Skeletal muscle cell (primary cell): ENCODE data around the gene SMYD4.
A peak's percentile ranks its signal among the peaks of the same experiment; 100 is the strongest.
"Not testable (repeated sequence)": the region's sequence is repeated elsewhere in the genome, so short reads cannot be mapped to it uniquely, and the experiment has no call there.

ENCODE experiments used
- DNase-seq: peaks from one replicate; pipeline ENCODE4 v3.0.0-alpha.2; 2010; ENCODE audit warnings: low read depth
- H3K4me3 ChIP-seq: 2 replicates; pipeline ENCODE4 v1.5.1; 2011; ENCODE audit warnings: low read depth, mild to moderate bottlenecking, control low read depth, low read length, moderate library complexity

The SMYD4 gene

DNA sequence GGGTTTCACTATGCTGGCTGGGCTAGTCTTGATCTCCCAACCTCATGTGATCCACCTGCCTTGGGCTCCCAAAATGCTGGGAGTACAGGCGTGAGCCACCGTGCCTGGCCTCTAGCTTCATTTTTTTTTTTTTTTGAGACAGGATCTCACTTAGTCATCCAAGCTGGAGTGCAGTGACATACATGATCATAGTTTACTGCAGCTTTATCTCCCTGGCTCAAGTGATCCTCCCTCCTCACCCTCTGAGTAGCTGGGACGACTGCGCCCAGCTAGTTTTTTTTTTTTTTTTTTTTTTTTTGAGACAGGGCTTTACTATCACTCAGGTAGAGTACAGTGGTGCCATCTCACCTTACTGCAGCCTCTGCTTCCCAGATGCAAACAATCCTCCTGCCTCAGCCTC, 9.8 kb upstream of the SMYD4 start:
- DNase-seq, result no peak
- H3K4me3 ChIP-seq, result no peak overlapping the region

DNA sequence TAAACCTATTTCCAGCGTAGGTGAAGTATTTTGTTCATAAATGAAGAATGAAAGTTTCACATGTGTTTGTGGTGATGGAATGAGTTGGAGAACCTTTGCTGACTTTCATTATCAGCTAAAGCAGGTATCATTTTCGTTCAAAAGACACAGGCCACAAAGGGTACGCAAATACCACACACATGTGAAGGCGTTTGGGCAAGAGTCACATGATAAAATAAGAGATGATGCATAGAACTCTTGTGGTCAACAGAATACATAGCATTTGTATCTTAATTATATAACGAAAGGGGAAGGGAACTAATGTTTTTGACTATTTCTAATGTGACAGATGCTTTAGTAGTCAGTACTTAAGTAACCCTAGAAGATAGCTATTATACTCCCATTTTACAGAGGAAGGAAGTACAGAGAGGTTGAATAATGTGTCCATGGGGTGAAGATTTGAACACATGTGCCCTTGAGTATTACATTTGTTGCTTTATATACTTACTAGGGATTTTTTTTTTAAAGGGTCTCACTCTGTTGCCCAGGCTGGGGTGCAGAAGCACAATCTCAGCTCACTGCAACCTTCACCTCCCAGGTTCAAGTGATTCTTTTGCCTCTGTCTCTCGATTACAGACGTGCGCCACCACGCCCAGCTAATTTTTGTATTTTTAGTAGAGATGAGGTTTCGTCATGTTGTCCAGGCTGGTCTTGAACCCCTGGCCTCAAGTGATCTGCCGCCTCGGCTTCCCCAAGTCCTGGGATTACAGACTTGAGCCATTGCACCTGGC, 4.9 kb upstream of the SMYD4 start:
- DNase-seq, result no peak
- no peak overlapping the region for H3K4me3 ChIP-seq

DNA sequence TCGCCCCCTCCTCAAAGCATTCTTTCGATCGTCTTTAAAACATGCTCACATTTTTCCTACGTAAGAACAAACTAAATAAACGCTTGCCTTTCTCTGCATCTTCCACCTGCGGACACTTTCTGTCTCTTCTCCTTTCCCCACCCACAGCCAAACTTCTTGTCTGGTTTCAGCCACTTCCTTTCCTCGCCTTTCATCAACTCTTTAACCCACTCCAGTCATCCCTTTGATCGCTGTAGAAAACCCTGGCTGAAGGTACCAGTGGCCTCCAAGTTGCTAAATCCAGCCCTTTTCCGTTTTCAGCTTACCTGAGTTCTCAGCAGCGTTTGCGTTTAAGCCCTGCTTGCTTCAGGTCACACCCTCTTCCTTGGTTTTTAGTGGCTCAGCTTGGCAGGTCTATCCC, 586 bp upstream of the SMYD4 start:
- no peak for DNase-seq
- peak overlapping the region; percentile 78 for H3K4me3 ChIP-seq

DNA sequence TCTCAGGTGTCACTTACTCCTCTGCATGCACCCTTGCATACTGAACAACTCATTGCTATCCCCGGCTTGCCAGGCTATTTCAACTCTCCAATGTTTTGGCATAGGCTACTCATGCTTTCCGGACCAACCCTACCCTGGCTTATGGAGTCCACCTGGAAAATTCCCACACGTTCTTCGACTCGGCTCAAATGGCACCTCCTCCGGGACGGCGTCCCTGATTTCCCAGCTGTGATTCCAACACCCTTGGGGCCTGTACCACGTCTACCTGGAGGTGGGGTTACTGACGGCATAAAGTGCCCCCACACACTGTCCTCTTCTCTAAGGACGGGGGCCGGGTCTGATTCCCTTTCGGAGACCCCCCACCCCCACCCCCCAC, 498 bp downstream of the SMYD4 start:
- no peak for DNase-seq
- H3K4me3 ChIP-seq, result peak overlapping the region; percentile 78

DNA sequence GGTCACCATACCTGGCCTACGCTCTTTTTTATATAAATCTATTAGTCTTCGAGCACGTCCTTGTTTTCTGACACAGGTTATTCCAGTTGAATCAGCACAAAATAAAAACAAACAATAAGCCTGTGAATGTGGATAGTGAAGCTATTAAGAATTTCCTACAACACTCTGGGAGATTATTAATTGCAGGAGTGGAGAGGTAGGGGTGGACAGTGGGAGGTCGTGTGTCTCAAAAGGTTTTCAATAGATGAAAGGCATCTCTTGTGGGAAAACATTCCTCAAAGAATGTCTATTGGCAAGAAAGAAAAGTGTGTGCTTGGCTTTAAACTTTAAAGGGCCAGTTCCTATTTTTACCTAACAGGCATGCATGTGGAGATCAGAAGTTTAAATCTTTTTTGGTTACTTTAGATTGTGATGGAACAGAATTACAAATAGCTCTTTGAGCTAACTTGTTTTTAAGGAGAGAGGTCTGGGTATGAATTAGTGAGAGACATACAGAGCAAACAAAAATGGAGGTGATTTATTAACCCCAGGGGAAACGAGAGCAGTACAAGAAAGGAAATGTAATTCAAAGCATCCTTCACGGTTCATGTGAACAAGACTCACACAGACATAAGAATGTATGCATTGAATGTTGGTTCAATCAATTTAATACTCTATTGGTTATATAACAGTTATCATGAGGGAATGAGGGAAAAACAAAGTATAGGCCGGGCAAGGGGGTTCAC, 9.0 kb downstream of the SMYD4 start:
- DNase-seq, result no peak

DNA sequence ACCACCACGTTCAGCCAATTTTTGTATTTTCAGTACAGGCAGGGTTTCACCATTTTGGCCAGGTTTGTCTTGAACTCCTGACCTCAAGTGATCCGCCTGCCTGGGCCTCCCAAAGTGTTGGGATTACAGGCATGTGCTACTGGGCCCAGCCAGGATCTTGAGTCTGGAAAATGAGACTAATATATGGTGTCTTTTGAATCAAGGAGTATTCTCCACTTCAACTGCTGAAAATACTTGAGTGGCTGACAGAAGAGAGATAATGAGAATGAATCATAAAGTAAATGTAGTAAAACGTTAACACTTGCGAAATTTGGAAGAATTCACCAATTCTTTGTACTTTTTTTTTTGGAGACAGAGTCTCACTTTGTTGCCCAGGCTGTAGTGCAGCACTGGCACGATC, 16.6 kb downstream of the SMYD4 start:
- no peak overlapping the region for H3K4me3 ChIP-seq
- DNase-seq, result no peak

More for the DNA sequence above, 9.0 kb downstream of the SMYD4 start:
- no peak overlapping the region for H3K4me3 ChIP-seq

DNA sequence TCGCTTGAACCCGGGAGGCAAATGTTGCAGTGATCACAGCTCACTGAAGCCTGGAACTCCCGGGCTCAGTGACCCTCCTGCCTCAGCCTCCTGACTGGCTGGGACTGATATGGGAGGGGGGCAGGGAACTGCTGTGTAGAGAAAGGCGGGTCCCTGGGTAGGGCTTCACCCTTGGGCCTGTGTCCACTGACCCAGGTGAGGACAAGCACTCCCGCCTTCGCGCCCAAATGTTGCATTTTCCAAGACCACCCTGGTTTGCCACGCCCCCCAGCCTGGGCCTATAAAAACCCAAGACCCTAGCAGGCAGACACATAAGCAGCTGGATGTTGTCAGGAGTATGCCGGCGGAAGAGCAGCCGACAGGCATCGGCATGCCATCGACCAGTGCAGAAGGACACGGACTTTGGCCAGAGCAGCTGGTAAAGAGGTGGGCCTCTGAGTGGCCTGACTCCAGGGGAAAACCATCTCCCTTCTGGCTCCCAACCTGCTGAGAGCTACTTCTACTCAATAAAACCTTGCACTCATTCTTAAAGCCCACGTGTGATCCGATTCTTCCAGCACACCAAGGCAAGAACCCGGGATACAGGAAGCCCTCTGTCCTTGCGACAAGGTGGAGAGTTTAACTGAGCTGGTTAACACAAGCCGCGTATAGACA, 19.1 kb downstream of the SMYD4 start:
- no peak overlapping the region for H3K4me3 ChIP-seq
- DNase-seq, result no peak

DNA sequence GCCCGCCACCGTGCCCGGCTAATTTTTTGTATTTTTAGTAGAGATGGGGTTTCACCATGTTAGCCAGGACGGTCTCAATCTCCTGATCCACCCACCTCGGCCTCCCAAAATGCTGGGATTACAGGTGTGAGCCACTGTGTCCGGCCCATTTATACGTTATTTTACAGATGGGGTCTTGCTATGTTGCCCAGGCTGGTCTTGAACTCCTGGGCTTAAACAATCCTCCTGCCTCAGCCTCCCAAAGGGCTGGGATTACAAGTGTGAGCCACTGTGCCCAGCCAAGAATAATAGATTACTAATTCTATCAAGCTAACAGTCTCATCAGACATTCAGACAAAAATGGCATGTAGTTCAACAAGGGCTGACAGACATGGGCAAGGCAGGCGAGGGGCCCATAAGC, 19.9 kb downstream of the SMYD4 start:
- H3K4me3 ChIP-seq, DNase-seq: not testable (repeated sequence)

DNA sequence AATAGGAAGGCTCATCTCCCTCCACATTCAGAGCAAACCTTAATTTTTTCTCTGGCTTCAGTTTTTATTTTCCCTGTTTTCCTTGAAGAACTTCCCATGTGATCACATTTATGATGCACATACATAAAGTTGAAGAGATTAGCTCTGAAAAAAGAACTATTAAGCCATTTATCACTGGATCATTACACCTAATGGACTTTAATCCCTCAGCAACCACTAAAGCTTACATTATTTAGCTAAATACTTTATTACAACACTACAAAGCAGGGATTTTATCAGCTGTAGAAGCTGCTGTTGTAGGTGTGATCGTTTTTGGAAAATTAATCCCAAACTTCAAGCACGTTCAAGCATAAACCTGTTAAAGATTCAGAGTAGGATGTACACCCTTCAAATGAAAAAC, 21.1 kb downstream of the SMYD4 start:
- no peak for DNase-seq
- H3K4me3 ChIP-seq, result no peak overlapping the region

DNA sequence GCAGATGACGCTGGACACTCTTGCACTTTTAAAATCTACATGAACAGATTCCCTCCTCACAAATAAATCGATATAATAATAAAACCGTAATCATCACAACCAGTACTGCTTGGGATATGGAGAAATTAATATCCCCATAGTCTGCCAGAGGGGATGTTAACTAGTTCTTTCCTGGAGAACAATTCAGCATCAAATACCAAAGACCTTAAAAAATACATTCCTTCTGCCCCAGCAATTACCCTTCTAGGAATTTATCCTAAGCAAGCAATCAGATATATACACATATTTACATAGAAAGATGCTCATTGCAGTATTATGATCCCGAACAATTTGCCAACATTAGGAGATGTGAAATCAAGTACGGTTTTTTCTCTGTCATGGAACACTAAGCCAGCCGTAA, 21.8 kb downstream of the SMYD4 start:
- no peak for DNase-seq
- no peak overlapping the region for H3K4me3 ChIP-seq

DNA sequence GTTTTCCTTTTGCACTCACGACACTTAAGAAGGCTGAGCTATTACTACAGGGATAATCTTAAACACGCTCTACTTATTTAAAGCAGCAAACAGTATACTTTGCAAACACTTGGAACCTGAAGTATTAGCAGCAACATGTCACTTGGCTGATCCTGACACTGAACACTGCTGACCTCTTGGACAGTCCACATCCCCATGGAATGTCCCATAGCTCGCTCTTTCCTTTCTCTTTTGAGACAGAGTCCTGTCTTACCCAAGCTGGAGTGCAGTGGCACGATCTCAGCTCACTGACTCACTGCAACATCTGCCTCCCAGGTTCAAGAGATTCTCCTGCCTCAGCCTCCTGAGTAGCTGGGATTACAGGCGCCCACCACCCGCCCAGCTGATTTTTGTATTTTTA, 26.4 kb downstream of the SMYD4 start:
- DNase-seq, result no peak
- H3K4me3 ChIP-seq, result no peak overlapping the region

DNA sequence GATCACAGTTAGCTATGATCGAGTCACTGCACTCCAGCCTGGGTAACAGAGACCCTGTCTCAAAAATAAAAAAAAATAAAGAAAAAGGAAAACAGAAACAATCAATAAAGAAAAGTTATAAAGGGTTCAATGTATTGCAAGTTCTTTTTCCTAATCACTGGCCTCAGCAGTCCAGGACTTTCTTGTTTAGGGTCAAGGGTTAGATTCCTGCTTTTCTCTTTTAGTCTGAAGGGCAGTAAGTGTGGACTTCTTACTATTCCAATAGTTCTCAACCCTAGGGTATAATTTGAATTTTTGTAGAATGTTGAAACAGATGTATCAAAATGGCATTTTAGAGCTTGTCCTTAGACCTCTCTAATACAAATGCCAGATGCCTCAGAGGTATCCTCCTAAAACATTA, 27.3 kb downstream of the SMYD4 start:
- DNase-seq, result no peak
- no peak overlapping the region for H3K4me3 ChIP-seq

DNA sequence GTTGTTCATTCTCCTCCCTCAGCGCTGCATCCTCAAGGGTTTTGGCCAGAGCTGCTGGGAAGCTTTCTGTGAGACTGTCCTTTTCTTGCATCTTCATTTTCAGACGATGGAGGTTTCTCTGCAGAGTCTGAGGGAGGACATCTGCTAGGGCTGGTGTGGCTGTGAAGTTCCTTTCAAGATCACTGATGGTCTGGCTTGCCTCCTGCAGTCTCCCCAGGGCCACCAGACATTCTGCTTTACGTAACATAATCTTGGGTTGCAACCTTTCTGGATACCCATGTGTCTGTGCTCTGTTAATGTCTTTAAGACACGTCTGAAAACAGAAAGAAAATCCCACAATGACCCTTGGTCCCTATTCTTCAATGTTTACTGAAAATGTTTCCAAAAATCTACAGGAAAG, 29.0 kb downstream of the SMYD4 start:
- H3K4me3 ChIP-seq, result no peak overlapping the region
- DNase-seq, result no peak

DNA sequence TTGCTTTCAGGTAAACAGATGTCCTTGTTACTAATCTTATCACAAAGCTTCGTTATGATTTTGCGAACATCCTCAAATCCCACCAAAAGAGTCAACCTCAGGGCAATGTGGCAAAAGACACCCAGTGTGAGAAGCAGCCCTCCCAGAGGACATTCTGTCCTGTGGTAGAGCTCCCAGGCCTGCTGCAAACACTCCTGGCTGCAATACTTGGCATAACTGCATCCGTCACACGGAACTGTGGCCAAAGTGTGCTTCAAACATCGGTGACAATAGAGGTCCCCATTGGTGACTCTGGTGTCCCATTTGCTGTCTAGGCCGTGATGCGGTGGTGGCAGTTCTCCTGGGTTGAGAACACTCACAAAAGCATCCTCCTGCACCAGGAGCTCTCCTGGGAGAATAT, 29.5 kb downstream of the SMYD4 start:
- DNase-seq, result no peak

DNA sequence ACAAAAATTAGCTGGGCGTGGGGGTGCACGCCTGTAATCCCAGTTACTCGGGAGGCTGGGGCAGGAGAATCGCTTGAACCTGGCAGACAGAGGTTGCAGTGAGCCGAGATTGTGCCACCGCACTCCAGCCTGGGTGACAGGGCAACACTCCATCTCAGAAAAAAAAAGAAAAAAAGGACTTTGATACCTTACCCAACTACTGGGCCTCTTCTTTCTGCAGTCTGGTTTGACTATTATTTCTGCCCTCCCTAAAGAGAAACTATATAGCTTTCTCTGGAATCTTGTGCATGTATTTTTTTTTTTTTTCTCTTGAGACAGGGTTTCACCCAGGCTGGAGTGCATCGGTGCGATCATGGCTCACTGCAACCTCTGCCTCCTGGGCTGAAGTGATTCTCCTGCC, 31.9 kb downstream of the SMYD4 start:
- not testable (repeated sequence) for DNase-seq, H3K4me3 ChIP-seq

More for the DNA sequence above, 29.5 kb downstream of the SMYD4 start:
- no peak overlapping the region for H3K4me3 ChIP-seq

DNA sequence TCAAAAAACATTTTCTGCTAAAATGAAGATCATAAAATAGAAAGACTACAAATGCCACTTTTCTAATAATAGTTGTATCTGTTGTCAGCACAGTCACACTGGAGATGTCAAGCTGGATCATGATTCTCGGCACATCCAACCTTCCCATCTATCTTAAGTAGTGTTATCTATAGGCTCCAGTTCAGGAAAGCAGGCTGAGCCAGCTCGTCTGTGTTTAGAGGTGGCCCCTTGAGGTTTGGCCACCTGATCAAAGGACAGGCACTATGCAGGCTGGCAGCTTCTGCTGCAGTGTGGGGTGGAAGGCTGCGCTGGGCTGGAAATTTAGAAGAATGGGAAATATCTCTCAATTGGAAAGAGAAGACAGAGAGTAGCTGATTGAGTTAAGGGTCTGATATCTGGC, 32.4 kb downstream of the SMYD4 start:
- no peak for DNase-seq

DNA sequence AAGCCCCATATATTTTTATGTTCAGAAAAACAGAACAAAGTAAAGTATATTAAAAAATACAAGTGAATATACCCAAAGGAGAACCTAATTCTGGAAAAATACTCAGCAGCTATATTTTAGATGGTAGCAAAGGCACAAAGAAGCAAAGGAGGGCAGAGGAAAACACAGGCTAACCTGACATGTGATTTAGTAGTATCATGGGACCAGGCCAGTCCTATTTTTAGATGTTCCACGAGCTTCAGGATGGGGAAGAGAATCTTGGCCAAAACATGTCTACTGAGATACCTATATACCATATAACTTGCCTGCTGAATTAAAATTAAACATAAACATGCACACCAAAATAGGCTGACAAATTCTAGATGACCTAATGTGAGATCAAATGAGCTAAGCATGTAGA, 32.9 kb downstream of the SMYD4 start:
- DNase-seq, result no peak
- no peak overlapping the region for H3K4me3 ChIP-seq

More for the DNA sequence above, 32.4 kb downstream of the SMYD4 start:
- H3K4me3 ChIP-seq, result no peak overlapping the region

DNA sequence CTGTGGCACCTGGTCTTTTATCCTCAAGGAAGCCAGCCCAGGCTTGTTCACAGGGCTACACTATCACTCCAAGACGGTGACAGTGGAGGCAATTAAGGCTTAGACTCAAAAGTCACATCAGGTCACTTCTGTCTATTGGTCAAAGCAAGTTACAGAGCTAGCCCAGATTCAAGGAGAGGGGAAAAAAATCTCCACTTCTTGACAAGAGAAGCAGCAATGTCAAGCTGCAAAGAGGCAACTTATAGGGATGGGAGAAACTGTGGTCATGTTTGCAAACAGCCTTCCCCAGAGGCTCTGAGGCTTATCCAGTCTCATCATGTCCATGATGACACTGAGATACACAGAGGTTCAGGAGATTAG, 36.3 kb downstream of the SMYD4 start:
- no peak overlapping the region for H3K4me3 ChIP-seq
- no peak for DNase-seq

DNA sequence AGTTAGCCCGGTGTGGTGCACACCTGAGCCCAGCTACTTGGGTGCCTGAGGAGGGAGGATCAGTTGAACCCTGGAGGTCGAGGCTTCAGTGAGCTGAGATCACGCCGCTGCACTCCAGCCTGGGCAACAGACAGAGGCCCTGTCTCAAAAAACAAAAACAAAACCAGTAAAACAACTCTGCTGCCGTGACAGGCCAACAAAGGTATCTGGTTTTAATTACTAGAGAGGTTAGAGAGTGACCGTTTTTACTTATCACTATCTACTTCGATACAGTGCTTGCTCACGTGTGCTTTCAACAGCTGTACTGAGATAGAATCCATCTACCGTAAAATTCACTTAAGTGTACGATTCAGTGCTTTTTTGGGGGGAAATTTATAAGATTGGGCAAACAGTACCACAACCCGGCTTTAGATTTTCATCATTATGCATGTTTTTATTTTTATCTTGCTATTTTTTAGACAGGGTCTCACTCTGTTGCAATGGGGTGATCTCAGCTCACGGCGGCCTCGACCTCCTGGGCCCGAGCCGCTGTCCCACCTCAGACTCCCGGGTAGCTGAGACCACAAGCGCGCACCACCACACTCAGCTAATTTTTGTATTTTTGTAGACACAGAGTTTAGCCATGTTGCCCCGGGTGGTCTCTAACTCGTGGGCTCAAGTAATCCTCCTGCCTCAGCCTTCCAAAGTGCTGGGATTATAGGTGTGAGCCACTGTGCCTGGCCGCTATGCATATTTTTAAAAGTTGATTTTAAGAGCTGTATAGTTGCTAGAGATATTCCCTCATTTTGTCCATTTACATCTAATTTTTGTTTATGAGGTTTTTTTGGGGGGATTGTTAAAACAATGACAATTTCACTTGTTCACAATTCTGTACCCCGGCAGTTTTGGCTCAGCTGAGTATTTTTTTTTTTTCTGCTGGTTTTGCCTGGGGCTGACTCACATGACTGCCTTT, 36.9 kb downstream of the SMYD4 start:
- no peak overlapping the region for H3K4me3 ChIP-seq
- no peak for DNase-seq

DNA sequence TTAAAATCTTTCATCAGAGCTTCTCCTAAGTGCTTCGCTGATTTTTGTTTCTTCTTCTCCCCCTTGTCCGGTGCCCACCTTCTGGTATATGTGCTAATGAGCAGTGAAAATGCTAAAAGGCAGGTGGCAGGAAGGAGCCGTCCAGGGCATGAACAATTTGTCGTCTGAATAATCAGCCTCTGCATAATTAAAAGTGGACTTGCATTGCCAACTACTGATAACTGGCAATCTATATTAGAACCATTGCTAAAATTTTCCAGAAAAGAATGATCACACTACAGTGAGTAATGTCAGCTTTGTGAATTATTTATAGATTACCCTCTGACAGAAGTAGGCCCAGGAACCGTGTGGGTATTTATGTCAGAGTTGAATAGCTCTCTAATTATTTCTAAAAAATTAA, 39.8 kb downstream of the SMYD4 start:
- no peak overlapping the region for H3K4me3 ChIP-seq
- no peak for DNase-seq
